HG02763 (cell line): Measurements from ENCODE around the gene HIVEP3.
A peak's percentile ranks its signal among the peaks of the same experiment; 100 is the strongest.

Experiments used
- ATAC-seq: cut with Tn5 transposase; IDR thresholded peaks from one replicate; pipeline ENCODE4 v1.9.1; 2021; ENCODE audit warnings: mild to moderate bottlenecking, moderate library complexity; ENCODE audit not compliant: unreplicated experiment

HIVEP3 gene

GRCh38 chr1:41894101-41894807, 24.5 kb downstream of the HIVEP3 start:
- ATAC-seq: no peak

- ATAC-seq: no peak
These were observed 26.4 kb downstream of the HIVEP3 start for GRCh38 chr1:41892301-41892781.

- peak; percentile 79 for ATAC-seq
These were observed 27.4 kb downstream of the HIVEP3 start for GRCh38 chr1:41891199-41891896.

- no peak for ATAC-seq
These were observed 27.9 kb downstream of the HIVEP3 start for GRCh38 chr1:41890825-41891198.

GRCh38 chr1:41889506-41890414, 29.0 kb downstream of the HIVEP3 start:
- ATAC-seq: no peak

- ATAC-seq: no peak
These were observed 30.0 kb downstream of the HIVEP3 start for GRCh38 chr1:41888756-41889155.

GRCh38 chr1:41887365-41887764, 31.4 kb downstream of the HIVEP3 start:
- no peak for ATAC-seq

GRCh38 chr1:41884256-41885230, 34.2 kb downstream of the HIVEP3 start:
- no peak for ATAC-seq

- ATAC-seq: no peak
These were observed 35.2 kb downstream of the HIVEP3 start for GRCh38 chr1:41883507-41883906.

GRCh38 chr1:41882486-41882885, 36.2 kb downstream of the HIVEP3 start:
- no peak for ATAC-seq

GRCh38 chr1:41882068-41882477, 36.6 kb downstream of the HIVEP3 start:
- ATAC-seq: no peak

GRCh38 chr1:41880950-41881885, 37.5 kb downstream of the HIVEP3 start:
- ATAC-seq: no peak

GRCh38 chr1:41880261-41880660, 38.5 kb downstream of the HIVEP3 start:
- no peak for ATAC-seq

GRCh38 chr1:41879617-41880016, 39.1 kb downstream of the HIVEP3 start:
- no peak for ATAC-seq

- ATAC-seq: no peak
These were observed 39.8 kb downstream of the HIVEP3 start for GRCh38 chr1:41878911-41879310.

- no peak for ATAC-seq
These were observed 40.2 kb downstream of the HIVEP3 start for GRCh38 chr1:41878495-41878894.

GRCh38 chr1:41876576-41877445, 41.9 kb downstream of the HIVEP3 start:
- no peak for ATAC-seq

GRCh38 chr1:41875487-41875886, 43.2 kb downstream of the HIVEP3 start:
- no peak for ATAC-seq
